T-helper 1 cell treated with Interleukin-12 subunit alpha and Interleukin-12 subunit beta and Interleukin-4 antibody, amounts not matched to agents 30 ng/mL and 1 ng/mL, for 36 hours (primary cell): Measurements from ENCODE around the gene BCL11A. TPM values are rescaled to one million over a fixed set of nuclear protein-coding genes. Genes with fewer than 3 reads are reported as not detected.

Experiments used
- intact Hi-C: fragments of 100-400 bp; cut with micrococcal nuclease; formaldehyde crosslinking; loops from one replicate; pipeline ENCODE4 v1.15.1; 2024
- total RNA-seq: library from RNA; stranded (reverse); gene quantifications from 2 replicates; pipeline ENCODE4 v1.2.3, GENCODE V29; 2022

The BCL11A gene
- total RNA-seq, 1 donor from 2014 or later, result not detected

GRCh38 chr2:60547841-60548240 lies 5.6 kb downstream of the BCL11A start:
- intact Hi-C loops, result no loop called here

GRCh38 chr2:60546756-60547420 lies 6.6 kb downstream of the BCL11A start:
- intact Hi-C loops, result no loop called here

- intact Hi-C loops, result no loop called here
Observed at GRCh38 chr2:60544954-60545560, 8.4 kb downstream of the BCL11A start.

- intact Hi-C loops, result no loop called here
Observed at GRCh38 chr2:60544062-60544461, 9.4 kb downstream of the BCL11A start.

GRCh38 chr2:60541056-60541651 lies 12.3 kb downstream of the BCL11A start:
- intact Hi-C loops, result no loop called here

GRCh38 chr2:60540074-60540473 lies 13.4 kb downstream of the BCL11A start:
- intact Hi-C loops, result no loop called here

- intact Hi-C loops, result no loop called here
Observed at GRCh38 chr2:60539140-60539539, 14.3 kb downstream of the BCL11A start.

- intact Hi-C loops, result no loop called here
Observed at GRCh38 chr2:60538101-60538500, 15.4 kb downstream of the BCL11A start.

- intact Hi-C loops, result no loop called here
Observed at GRCh38 chr2:60536746-60537145, 16.7 kb downstream of the BCL11A start.

GRCh38 chr2:60535685-60536312 lies 17.7 kb downstream of the BCL11A start:
- intact Hi-C loops, result no loop called here

- intact Hi-C loops, result no loop called here
Observed at GRCh38 chr2:60534892-60535684, 18.4 kb downstream of the BCL11A start.

- intact Hi-C loops, result no loop called here
Observed at GRCh38 chr2:60534052-60534685, 19.3 kb downstream of the BCL11A start.

GRCh38 chr2:60533101-60534051 lies 20.1 kb downstream of the BCL11A start:
- intact Hi-C loops, result no loop called here

- intact Hi-C loops, result no loop called here
Observed at GRCh38 chr2:60532421-60532820, 21.0 kb downstream of the BCL11A start.

GRCh38 chr2:60531701-60532133 lies 21.7 kb downstream of the BCL11A start:
- intact Hi-C loops, result no loop called here

GRCh38 chr2:60530660-60531281 lies 22.7 kb downstream of the BCL11A start:
- intact Hi-C loops, result no loop called here

- intact Hi-C loops, result no loop called here
Observed at GRCh38 chr2:60529785-60530627, 23.4 kb downstream of the BCL11A start.

- intact Hi-C loops, result no loop called here
Observed at GRCh38 chr2:60529136-60529784, 24.2 kb downstream of the BCL11A start.
